Stimulated activated CD4-positive, alpha-beta T cell treated with anti-CD3 and anti-CD28 coated beads, Interleukin-12 subunit alpha, Interleukin-12 subunit beta, amount 100 ng/mL, for 4 hours (primary cell): ENCODE data around the gene YARS1.

Experiments
- DNase-seq: peaks from one replicate; pipeline ENCODE4 v3.0.0-alpha.2; 2020

Gene YARS1

DNA sequence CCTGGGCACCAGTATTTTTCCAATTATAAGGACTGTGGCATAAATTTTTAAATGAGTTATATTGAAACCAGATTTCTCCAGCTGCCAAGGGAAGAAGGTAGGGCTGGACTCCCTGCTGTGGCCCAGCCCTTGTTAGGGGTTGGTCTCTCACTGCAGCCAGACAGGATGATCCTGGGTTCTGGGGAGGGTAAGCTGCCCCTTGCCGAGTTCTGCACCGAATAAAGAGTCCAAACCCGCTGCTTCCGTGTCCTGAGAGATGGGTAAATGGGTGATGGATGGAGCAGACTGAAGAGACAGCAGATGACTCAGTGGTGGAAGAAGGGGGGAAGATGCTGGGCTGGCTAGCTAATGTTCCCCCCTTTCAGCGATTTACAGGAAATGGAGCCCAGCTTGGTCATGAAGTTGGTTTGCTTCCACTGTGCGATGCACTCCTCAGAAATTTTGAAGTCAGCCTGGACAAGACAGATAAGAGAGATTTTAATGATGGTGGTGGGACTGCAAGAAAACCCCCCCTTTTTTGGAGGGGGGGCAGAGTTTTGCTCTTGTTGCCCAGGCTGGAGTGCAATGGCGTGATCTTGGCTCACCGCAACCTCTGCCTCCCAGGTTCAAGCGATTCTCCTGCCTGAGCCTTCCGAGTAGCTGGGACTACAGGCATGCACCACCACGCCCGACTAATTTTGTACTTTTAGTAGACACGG, 41.4 kb downstream of the YARS1 start:
- no peak for DNase-seq

DNA sequence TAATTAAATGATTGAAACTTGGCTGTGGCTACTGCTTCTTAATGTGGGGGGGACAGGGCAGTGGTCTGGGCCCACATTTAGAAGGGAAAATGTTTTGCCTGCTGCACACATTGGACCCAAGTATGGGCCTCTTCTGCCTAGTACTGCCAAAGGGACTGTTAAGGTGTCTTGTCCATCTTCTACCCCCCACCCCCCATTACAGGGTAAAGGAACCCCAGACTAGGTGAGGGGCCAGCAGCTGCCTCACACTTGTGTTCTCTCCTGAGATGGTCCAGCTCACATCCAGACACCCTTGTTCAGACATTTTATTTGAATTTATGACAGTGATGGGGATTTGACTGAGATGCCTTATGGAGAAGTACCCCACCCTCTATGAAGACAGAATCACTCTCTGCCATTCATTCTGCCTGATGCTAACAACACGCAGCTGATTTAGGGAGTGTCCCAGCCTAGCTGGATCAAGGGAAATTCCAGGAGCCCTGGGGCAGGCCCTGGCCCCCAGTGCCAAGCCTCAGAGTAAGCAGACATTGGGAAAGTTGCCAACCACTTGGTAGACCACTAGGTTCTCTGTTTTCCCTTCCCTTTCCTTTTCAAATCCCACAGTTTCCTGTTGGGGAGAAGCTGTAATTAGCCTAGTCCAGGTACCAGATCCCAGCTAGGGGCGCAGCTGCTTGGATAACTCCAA, 42.1 kb downstream of the YARS1 start:
- no peak for DNase-seq

DNA sequence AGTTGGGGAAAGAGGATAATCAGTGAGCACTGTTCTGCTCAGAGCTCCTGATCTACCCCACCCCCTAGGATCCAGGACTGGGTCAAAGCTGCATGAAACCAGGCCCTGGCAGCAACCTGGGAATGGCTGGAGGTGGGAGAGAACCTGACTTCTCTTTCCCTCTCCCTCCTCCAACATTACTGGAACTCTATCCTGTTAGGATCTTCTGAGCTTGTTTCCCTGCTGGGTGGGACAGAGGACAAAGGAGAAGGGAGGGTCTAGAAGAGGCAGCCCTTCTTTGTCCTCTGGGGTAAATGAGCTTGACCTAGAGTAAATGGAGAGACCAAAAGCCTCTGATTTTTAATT, 42.7 kb downstream of the YARS1 start:
- DNase-seq = no peak

DNA sequence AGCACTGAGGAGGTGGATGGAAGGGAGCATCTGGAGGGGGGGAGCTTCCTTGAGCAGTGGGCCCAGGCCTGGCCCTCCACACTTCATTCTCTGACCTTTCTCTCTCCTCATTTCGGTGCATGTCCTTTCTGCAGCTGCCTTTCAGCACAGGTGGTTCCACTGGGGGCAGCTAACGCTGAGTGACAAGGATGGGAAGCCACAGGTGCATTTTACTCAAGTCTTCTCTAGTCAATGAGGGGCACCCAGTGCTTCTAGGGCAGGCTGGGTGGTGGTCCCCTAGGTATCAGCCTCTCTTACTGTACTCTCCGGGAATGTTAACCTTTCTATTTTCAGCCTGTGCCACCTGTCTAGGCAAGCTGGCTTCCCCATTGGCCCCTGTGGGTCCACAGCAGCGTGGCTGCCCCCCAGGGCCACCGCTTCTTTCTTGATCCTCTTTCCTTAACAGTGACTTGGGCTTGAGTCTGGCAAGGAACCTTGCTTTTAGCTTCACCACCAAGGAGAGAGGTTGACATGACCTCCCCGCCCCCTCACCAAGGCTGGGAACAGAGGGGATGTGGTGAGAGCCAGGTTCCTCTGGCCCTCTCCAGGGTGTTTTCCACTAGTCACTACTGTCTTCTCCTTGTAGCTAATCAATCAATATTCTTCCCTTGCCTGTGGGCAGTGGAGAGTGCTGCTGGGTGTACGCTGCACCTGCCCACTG, 43.2 kb downstream of the YARS1 start:
- DNase-seq = no peak

DNA sequence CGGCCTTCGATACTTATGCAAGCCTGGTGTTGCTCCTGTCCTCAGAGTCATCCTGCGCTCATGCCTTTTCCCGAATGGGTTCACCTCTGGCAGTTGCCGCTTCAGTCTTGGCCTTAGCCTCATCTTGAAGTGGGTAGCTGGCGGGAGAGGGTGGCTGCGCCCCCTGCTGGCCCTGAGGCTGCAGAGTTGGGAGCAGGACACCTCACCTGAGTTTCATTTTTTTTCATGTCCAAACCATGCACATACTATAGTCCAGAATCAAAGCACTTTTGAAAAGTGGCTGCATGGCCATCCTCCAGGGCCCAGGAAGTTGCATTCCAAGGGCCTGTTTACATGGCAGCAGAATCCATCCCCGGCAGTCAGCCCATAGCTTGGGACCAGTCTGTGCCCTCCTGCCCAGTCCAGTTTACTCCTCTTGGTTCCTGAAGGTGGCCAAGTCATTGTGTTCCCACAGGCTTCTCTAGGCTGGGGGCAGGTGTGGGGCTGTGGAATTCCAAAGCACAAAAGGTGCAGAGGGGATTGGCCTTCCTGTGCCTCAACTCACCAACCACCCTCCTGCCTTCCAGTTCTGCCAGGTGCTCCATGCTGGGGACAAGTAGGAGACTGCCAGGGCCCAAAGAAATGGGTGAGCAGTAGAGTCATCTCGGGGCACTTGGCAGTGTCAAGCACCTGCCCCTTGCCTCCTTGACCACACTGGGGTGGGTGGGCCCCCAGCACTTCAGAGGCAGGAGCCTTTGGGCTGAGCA, 44.0 kb downstream of the YARS1 start:
- peak; percentile 74 for DNase-seq

DNA sequence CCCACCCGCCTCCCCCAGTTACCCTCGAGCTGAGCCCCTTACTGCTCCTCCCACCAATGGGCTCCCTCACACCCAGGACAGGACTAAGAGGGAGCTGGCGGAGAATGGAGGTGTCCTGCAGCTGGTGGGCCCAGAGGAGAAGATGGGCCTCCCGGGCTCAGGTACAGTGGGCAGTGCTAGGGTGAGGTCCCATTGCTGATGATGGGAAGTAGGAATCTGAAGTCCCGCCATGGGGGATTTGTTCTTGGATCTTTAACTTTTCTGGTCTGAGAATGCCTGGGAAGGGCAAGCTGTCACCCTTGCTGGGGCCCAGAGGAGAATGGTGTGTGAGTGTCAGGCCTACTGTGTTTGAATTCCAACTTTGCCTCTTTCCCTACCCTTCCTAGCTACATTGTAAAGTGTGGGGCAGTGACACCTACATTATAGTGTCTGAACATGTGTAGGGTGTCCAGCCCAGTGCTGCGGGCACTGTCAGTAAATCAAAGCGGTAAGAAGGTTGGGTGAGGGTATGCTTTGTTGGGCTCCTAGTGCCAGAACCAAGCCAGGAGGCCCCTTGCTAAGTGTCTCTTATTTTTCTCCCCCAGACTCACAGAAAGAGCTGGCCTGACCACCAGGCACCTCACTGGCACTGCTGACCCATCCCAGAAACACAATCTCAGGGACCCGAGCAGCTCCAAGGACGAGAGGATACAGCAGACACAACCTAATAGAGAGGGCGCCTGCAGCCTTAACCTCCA, 44.7 kb downstream of the YARS1 start:
- DNase-seq = no peak

DNA sequence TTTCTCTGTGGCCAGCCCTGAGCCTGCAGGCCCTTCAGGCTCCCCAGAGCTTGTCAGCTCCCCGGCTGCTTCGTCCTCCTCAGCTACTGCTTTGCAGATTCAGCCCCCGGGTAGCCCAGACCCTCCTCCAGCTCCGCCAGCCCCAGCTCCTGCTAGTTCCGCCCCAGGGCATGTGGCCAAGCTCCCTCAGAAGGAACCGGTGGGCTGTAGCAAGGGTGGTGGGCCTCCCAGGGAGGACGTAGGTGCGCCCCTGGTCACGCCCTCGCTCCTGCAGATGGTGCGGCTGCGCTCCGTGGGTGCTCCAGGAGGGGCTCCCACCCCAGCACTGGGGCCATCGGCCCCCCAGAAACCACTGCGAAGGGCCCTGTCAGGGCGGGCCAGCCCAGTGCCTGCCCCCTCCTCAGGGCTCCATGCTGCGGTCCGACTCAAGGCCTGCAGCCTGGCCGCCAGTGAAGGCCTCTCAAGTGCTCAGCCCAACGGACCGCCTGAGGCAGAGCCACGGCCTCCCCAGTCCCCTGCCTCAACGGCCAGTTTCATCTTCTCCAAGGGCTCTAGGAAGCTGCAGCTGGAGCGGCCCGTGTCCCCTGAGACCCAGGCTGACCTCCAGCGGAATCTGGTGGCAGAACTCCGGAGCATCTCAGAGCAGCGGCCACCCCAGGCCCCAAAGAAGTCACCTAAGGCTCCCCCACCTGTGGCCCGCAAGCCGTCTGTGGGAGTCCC, 45.4 kb downstream of the YARS1 start:
- DNase-seq = no peak

DNA sequence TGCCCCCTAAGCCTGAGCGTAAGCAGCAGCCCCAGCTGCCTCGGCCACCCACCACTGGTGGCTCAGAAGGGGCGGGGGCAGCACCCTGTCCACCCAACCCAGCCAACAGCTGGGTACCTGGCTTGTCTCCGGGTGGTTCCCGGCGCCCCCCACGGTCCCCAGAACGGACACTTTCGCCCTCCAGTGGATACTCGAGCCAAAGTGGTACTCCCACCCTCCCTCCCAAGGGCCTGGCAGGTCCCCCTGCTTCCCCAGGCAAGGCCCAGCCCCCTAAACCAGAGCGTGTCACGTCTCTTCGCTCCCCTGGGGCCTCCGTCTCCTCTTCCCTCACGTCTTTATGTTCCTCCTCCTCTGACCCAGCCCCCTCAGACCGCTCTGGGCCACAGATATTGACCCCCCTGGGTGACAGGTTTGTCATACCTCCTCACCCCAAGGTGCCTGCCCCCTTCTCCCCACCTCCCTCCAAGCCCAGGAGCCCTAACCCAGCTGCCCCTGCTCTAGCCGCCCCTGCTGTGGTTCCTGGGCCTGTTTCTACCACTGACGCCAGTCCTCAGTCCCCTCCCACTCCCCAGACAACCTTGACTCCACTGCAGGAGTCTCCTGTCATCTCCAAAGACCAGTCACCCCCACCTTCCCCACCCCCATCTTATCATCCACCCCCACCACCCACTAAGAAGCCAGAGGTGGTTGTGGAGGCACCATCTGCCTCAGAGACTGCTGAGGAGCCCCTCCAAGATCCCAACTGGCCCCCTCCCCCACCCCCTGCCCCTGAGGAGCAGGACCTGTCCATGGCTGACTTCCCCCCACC, 46.2 kb downstream of the YARS1 start:
- DNase-seq = no peak

DNA sequence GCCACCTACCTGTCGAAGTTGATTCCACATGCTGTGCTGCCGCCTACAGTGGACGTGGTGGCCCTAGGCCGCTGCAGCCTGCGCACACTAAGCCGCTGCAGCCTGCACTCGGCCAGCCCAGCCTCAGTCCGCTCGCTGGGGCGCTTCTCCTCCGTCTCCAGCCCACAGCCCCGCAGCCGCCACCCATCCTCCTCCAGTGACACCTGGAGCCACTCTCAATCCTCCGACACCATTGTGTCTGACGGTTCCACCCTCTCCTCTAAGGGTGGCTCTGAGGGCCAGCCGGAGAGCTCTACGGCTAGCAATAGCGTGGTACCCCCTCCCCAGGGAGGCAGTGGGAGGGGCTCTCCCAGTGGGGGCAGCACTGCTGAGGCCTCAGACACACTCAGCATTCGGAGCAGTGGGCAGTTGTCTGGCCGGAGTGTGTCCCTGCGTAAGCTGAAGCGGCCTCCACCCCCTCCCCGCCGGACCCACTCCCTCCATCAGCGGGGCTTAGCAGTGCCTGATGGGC, 46.9 kb downstream of the YARS1 start:
- DNase-seq = no peak

DNA sequence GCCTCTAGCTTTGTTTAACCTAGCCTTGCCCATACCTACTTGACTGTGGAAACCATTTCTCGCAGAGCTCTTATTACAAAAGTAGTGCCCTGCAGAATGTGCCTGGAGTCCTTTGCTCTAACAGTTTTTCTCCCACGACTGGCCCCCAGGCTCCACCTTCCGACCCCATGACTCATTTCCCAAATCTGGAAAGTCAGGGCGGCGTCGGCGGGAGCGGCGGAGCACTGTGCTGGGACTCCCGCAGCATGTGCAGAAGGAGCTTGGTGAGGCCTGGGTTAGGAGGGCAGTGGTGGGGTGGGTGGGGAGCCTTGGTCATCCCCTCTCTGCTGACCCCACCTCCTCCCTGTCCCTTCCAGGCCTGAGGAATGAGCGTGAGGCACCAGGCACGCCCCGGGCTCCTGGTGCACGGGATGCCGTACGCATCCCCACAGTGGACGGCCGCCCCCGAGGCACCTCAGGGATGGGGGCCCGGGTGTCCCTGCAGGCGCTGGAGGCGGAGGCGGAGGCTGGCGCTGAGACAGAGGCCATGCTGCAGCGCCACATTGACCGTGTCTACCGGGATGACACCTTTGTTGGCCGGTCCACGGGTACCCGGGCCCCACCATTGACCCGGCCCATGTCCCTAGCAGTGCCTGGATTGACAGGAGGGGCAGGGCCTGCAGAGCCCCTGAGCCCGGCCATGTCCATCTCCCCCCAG, 47.5 kb downstream of the YARS1 start:
- DNase-seq = no peak

DNA sequence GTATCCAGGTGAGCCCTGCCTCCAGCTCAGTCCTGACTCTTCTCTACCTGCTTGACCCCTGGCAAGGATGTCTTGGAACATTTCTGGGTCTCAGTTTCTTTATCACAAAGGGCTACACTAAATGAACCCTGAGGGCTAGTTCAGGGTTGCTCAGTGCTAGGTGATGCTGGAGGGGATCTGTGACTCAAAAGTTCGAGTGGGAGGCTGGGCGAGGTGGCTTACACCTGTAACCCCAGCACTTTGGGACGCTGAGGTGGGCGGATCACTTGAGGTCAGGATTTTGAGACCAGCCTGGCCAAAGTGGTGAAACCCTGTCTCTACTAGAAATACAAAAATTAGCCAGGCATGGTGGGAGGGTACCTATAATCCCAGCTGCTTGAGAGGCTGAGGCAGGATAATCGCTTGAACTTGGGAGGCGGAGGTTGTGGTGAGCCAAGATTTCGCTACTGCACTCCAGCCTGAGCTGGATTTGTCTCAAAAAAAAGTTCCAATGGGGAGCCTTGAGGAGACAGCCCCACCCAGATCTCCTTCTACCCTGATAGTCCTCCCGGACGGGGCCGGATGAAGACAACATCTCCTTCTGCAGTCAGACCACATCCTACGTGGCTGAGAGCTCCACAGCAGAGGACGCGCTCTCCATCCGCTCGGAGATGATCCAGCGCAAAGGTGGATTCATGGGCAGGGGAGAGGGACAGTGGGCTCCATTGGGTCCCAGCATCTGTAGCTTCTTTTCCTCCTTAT, 48.9 kb downstream of the YARS1 start:
- DNase-seq = no peak

DNA sequence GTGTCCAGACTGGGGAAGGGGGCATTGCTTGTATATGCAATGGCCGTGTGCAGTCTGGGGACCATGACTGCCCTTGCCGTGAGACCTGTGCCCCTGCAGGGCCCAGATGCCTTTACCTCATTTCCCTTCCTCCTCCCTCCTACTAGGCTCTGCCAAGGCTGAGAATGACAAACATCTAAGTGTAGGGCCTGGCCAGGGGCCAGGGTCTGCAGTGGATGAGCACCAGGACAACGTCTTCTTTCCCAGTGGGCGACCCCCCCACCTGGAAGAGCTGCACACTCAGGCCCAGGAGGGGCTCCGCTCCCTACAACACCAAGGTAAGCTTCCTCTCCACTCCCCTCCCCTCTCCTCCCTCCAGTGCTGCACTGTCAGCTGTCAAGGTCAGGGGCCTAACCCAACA, 49.5 kb downstream of the YARS1 start:
- no peak for DNase-seq

DNA sequence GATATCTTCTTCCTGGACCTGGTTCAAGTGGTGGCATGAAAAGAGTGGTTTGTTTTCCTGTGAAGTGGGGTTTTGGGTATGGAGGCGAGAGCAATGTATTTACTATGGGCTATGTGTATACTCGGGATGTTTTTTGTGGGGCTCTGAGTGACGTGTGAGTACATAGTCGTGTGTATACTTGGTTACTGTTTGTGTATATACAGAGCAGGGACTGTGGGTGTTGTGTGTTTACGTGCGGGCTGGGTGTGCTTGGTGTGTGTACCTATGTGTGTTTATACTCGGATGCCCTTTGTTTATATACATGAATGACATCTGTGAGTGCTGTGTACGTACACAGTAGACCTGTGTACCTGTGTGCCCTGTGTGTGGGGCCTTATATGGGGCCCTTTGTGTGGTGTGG, 50.0 kb downstream of the YARS1 start:
- no peak for DNase-seq

DNA sequence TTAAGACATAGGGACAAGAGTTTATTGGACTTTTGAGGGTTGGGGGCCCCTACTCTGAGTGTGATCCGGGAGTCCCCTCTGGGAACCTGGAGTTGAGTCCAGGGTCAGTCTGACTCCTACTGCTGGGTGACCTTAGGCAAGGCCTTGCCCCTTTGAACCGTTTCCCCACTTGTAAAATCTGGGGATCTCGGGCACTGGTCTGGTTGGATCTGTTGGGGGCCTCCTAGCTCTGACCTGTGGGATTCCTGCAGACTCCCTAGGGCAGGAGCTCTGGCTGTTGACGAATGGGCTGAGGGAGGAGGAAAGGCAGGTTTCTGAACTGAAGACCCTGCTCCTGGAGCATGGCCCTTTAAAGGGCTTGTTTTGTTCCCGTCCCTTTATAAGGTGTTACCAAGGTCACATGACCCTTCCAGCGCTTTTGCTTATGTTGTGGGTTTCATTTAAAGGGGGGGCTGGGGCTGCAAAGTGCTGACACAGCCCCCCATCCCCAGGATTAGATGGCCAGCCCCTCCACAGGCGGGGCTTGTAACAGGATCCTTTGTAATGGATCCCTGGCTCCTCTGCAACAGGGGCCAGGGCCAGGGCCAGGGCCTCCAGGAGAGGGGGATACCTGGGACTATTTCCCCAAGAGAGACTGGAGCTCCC, 50.7 kb downstream of the YARS1 start:
- DNase-seq = no peak

DNA sequence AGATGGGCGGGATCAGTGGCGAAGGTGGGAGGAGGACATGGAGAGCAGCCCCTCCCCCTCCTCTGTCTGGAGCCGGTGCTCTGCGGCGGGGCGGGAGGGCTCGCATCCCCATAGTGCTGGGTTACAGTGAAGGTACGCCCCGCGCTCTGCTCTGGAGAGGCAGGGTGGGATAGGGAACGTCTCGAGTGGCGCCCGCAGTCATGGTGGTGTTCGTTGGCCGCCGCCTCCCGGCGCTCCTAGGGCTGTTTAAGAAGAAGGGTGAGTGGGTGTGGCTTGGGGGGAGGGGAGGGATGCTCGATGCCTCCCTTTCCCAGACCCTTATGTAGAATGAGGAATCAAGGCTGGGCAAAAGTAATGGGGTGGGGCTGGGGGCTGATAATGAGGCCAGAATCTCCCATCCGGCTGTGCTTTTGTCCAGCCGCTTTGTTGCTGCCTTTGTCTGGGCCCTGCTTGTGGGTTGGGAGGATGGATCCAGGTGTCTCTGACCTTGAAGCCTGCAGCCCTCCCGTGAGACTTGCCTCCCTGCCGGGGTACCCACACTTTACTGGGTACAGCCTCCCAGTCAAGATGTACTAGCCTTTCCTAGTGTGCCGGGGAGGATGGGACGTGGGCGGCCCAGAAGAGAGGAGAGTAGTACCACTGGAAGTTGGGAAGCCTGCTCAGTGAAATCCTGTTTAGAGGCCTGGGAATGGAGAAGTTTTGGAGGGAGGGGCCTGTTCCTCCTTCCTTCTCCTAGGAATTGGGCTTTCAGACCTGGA, 51.4 kb downstream of the YARS1 start:
- DNase-seq = no peak

DNA sequence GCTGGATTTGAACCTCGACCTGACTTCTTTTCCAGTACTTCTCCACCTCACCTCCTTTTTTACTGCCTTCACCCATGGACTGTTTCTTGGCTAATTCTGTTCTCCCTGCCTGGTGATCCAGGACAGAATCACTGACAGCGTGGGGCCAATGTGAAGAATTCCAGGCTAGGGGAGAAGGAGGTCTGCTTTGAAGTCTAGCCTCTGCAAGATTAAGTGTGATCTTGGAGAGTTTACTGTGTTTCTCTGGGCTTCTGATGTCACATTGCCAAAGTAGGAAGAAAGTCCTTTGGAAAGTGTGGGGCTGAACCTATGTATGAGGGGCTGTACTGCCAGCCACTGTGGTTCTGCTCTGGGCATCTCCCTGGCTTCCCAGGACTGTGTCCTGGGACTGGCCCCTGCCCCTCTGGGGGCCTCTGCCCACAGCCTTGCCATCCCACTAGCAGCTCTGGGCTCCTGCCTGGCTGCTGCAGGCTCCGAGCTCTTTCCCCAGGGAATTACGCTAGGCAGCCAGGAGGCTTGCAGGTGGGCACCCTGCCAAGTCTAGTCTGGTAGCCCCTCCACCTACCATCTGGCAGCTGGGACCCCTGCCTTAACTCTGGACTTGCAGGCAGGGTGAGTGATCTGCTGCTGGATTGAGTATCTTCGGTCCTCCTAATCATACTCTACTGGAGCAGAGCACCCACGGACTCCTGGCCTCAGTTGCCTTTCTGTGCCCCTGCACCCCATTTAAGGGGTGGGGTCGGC, 52.2 kb downstream of the YARS1 start:
- no peak for DNase-seq

DNA sequence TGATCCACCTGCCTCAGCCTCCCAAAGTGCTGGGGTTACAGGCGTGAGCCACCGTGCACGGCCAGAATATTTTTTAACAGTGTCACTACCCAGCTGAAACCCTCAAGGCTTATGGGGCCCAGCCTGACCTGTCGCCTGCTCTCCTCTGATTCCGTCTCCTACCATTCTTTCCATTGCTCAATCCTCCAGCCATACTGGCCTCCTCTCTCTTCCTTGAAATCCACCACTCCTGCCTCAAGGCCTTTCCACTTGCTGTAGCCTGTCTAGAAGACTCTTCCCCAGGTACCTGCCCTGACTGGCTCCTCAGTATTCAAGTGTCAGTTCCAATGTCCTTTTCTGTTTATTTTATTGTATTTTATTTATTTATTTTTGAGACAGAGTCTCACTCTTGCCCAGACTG, 53.9 kb downstream of the YARS1 start:
- DNase-seq = no peak

DNA sequence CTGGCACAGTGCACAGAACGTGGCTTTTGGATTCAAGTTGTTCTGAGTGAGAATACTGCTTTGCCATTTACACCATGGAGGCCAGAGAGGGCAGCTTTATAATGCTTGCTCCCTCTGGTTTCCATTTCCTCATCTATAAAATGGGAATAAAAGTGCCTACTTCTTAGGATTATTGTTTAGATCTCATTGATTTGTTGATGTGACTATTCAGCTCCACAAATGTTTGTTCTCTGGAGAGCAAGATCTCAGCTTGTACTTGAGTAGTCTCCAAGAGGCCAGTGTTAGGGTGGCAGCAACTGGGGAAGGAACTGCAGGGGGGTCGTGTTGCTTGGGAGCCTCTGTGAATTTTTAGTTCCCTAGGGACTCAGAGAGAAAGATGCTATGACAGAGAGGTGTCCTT, 55.2 kb downstream of the YARS1 start:
- no peak for DNase-seq
